Hepatocyte (in vitro differentiated cells): ENCODE measurements around the gene ADAMTSL1. TPM values are rescaled to one million over a fixed set of nuclear protein-coding genes. Genes with fewer than 3 reads are reported as not detected.

Source experiments
- DNase-seq: peaks from one replicate; pipeline ENCODE4 v3.0.0-alpha.2; 2016; ENCODE audit warnings: low spot score
- H2AFZ ChIP-seq: fragments of 200-600 bp; sonication (generic); 2 replicates; pipeline ENCODE4 v1.6.0; 2016; ENCODE audit warnings: antibody characterized with exemption, mild to moderate bottlenecking
- H3K27ac ChIP-seq: fragments of 200-600 bp; sonication (generic); 2 replicates; pipeline ENCODE4 v1.5.1; 2016; ENCODE audit warnings: mild to moderate bottlenecking
- H3K27me3 ChIP-seq: fragments of 200-600 bp; sonication (generic); 2 replicates; pipeline ENCODE4 v1.6.1; 2016
- H3K36me3 ChIP-seq: fragments of 200-600 bp; sonication (generic); replicated peaks from 2 replicates; pipeline ENCODE4 v1.5.1; 2016; ENCODE audit warnings: low read depth; ENCODE audit not compliant: insufficient read depth
- H3K4me1 ChIP-seq: fragments of 200-600 bp; sonication (generic); 2 replicates; pipeline ENCODE4 v1.5.1; 2016; ENCODE audit warnings: mild to moderate bottlenecking, moderate library complexity; ENCODE audit not compliant: insufficient read depth
- H3K4me2 ChIP-seq: fragments of 200-600 bp; sonication (generic); 2 replicates; pipeline ENCODE4 v1.6.0; 2016
- H3K4me3 ChIP-seq: fragments of 200-600 bp; sonication (generic); 2 replicates; pipeline ENCODE4 v1.5.1; 2016; ENCODE audit warnings: mild to moderate bottlenecking
- H3K79me2 ChIP-seq: fragments of 200-600 bp; sonication (generic); 2 replicates; pipeline ENCODE4 v1.6.0; 2017; ENCODE audit warnings: mild to moderate bottlenecking
- H3K9me2 ChIP-seq: fragments of 200-600 bp; sonication (generic); replicated peaks from 2 replicates; pipeline ENCODE4 v1.6.0; 2017; ENCODE audit warnings: mild to moderate bottlenecking; ENCODE audit not compliant: insufficient read depth
- H3K9me3 ChIP-seq: fragments of 200-600 bp; sonication (generic); 2 replicates; pipeline ENCODE4 v1.5.1; 2016; ENCODE audit warnings: low read depth, mild to moderate bottlenecking
- H4K20me1 ChIP-seq: fragments of 200-600 bp; sonication (generic); 2 replicates; pipeline ENCODE4 v1.6.0; 2016; ENCODE audit warnings: mild to moderate bottlenecking; ENCODE audit not compliant: insufficient read depth, poor library complexity, severe bottlenecking
- EZH2 ChIP-seq: fragments of 200-600 bp; sonication (generic); IDR thresholded peaks from 2 replicates; pipeline ENCODE4 v1.6.1; 2016; ENCODE audit warnings: antibody characterized with exemption, mild to moderate bottlenecking, borderline replicate concordance
- EZH2phosphoT487 ChIP-seq: fragments of 200-600 bp; sonication (generic); IDR thresholded peaks from one replicate; pipeline ENCODE4 v1.6.1; 2018; ENCODE audit warnings: antibody characterized with exemption, mild to moderate bottlenecking, low read depth, moderate library complexity; ENCODE audit not compliant: unreplicated experiment, severe bottlenecking
- WGBS: methylation state at CpG from one replicate; pipeline ENCODE4 v1.1.6; 2016; ENCODE audit warnings: low lambda C conversion rate; ENCODE audit errors: missing lambda C conversion rate; 5-methylcytosine and 5-hydroxymethylcytosine counted together
- polyA plus RNA-seq: library from polyadenylated mRNA; unstranded; fragments of >200 nt; fragmentation: Nextera tagmentation; extraction: Ambion mirVana; gene quantifications from 2 replicates; pipeline ENCODE4 v1.2.1, GENCODE V29; 2016
- total RNA-seq: library from RNA; depleted of rRNA; stranded (reverse); fragments of >200 nt; gene quantifications from 2 replicates; pipeline ENCODE4 v1.2.3, GENCODE V29; 2014
- TF ChIP-seq, protein P1 (sequence below): fragments of 200-600 bp; sonication (generic); IDR thresholded peaks from 2 replicates; pipeline ENCODE4 v1.5.1; 2016; ENCODE audit warnings: antibody characterized with exemption, mild to moderate bottlenecking; ENCODE audit not compliant: poor library complexity

ADAMTSL1 gene
- total and polyA plus RNA-seq, 2 experiments from 2014 or later: 7.2 to 24.0 TPM

GRCh38 chr9:18678821-18679590 is 205.1 kb downstream of the ADAMTSL1 start:
- no peak for DNase-seq

DNA sequence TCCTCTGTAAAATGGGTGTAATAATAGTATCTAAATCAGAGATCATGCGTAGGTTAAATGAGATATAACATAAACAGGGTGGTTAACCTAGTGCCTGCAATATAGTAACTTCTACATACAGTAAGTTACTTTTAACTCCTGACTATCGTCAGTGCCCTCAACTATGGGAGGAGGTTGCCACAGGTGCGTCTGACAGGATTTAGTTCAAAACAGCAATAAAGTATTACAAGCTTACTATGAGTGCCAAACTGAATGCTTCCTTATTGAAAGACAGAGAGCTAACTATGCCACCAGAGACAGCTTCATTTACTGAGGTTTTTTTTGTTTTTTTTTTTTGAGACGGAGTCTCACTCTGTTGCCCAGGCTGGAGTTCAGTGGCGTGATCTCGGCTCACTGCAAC is 209.0 kb downstream of the ADAMTSL1 start:
- Histone ChIP-seq H3K4me1 (no peaks in the 10 kb centered on the region), H3K9me2 (no peaks in the 10 kb centered on the region), H3K27me3 (no peaks in the 10 kb centered on the region), H3K4me3 (no peak overlapping the region), H3K27ac (no peak overlapping the region), H2AFZ (no peak overlapping the region), H4K20me1 (no peaks in the 10 kb centered on the region), H3K9me3 (no peaks in the 10 kb centered on the region), H3K79me2 (no peaks in the 10 kb centered on the region), H3K4me2 (no peak overlapping the region), H3K36me3 (no peaks in the 10 kb centered on the region)
- TF ChIP-seq, protein P1, sequence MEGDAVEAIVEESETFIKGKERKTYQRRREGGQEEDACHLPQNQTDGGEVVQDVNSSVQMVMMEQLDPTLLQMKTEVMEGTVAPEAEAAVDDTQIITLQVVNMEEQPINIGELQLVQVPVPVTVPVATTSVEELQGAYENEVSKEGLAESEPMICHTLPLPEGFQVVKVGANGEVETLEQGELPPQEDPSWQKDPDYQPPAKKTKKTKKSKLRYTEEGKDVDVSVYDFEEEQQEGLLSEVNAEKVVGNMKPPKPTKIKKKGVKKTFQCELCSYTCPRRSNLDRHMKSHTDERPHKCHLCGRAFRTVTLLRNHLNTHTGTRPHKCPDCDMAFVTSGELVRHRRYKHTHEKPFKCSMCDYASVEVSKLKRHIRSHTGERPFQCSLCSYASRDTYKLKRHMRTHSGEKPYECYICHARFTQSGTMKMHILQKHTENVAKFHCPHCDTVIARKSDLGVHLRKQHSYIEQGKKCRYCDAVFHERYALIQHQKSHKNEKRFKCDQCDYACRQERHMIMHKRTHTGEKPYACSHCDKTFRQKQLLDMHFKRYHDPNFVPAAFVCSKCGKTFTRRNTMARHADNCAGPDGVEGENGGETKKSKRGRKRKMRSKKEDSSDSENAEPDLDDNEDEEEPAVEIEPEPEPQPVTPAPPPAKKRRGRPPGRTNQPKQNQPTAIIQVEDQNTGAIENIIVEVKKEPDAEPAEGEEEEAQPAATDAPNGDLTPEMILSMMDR: no peak
- TF ChIP-seq EZH2phosphoT487 (no peak), EZH2 (no peak)
- DNase-seq: no peak
- 93% methylated on average over 6 of the region's 6 CpGs for WGBS

More at GRCh38 chr9:18678821-18679590, 205.1 kb downstream of the ADAMTSL1 start:
- H3K4me2 ChIP-seq: no peak overlapping the region
- no peaks in the 10 kb centered on the region for H3K4me1 ChIP-seq
- no peaks in the 10 kb centered on the region for H3K79me2 ChIP-seq
- WGBS: 81% methylated on average over 1 of the region's 1 CpG
- no peaks in the 10 kb centered on the region for H3K36me3 ChIP-seq
- no peaks in the 10 kb centered on the region for H4K20me1 ChIP-seq
- no peaks in the 10 kb centered on the region for H3K9me2 ChIP-seq
- no peak overlapping the region for H3K27ac ChIP-seq
- no peaks in the 10 kb centered on the region for H3K9me3 ChIP-seq
- TF ChIP-seq, protein P1: no peak
- no peak for TF ChIP-seq EZH2
- no peak for TF ChIP-seq EZH2phosphoT487
- H3K27me3 ChIP-seq: no peaks in the 10 kb centered on the region
- H3K4me3 ChIP-seq: no peak overlapping the region
- H2AFZ ChIP-seq: no peak overlapping the region

DNA sequence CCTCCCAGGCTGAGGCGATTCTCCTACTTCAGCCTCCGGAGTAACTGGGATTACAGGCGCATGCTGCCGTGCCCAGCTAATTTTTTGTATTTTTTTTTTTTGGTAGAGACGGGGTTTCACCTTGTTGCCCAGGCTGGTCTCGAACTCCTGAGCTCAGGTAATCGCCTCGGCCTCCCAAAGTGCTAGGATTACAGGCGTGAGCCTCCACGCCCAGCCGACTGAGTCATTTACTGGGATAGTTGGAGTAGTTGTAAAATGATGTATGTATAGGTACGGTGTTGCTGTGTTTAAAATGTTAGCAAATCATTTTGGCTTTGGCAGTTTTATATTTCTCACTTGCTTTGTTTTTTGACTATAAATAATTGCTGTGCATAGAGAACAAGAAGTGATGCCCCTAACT is 209.4 kb downstream of the ADAMTSL1 start:
- H3K9me2 ChIP-seq: no peaks in the 10 kb centered on the region
- no peaks in the 10 kb centered on the region for H4K20me1 ChIP-seq
- WGBS: 93% methylated on average over 12 of the region's 12 CpGs
- no peak overlapping the region for H3K4me2 ChIP-seq
- TF ChIP-seq EZH2phosphoT487 (no peak), EZH2 (no peak)
- TF ChIP-seq, protein P1: no peak
- H3K79me2 ChIP-seq: no peaks in the 10 kb centered on the region
- no peak overlapping the region for H2AFZ ChIP-seq
- H3K9me3 ChIP-seq: no peaks in the 10 kb centered on the region
- H3K27me3 ChIP-seq: no peaks in the 10 kb centered on the region
- no peak overlapping the region for H3K27ac ChIP-seq
- no peaks in the 10 kb centered on the region for H3K4me1 ChIP-seq
- H3K4me3 ChIP-seq: no peak overlapping the region
- DNase-seq: no peak
- H3K36me3 ChIP-seq: no peaks in the 10 kb centered on the region
